ENCODE results near the gene CEP112.

The CEP112 gene

DNA sequence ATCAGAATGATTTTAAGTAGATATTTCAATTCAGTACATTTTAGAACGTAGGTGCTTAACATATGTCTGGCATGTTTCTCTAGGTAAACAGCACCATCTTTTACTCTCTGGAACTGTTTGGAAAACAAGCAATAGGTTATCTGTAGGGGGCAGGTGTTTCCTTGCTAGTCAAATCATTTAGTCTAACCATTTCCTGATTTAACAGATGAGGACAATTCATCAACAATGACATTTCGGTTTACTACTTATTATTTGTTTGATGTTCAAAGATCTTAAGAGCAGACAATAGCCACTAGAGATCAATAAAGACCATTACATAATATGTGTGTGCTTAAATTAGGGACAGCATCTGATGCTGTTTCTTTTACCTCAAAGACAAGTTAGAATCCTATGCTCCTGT is 173.1 kb downstream of the CEP112 start:
- no peak for FAIRE-seq
- DNase-seq (ENCODE audit: insufficient read length, low spot score) = no peak
- TF ChIP-seq, protein P1, sequence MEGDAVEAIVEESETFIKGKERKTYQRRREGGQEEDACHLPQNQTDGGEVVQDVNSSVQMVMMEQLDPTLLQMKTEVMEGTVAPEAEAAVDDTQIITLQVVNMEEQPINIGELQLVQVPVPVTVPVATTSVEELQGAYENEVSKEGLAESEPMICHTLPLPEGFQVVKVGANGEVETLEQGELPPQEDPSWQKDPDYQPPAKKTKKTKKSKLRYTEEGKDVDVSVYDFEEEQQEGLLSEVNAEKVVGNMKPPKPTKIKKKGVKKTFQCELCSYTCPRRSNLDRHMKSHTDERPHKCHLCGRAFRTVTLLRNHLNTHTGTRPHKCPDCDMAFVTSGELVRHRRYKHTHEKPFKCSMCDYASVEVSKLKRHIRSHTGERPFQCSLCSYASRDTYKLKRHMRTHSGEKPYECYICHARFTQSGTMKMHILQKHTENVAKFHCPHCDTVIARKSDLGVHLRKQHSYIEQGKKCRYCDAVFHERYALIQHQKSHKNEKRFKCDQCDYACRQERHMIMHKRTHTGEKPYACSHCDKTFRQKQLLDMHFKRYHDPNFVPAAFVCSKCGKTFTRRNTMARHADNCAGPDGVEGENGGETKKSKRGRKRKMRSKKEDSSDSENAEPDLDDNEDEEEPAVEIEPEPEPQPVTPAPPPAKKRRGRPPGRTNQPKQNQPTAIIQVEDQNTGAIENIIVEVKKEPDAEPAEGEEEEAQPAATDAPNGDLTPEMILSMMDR (IDR thresholded peaks at IDR 0.05; ENCODE audit: insufficient read depth, missing control alignments) = no peak

DNA sequence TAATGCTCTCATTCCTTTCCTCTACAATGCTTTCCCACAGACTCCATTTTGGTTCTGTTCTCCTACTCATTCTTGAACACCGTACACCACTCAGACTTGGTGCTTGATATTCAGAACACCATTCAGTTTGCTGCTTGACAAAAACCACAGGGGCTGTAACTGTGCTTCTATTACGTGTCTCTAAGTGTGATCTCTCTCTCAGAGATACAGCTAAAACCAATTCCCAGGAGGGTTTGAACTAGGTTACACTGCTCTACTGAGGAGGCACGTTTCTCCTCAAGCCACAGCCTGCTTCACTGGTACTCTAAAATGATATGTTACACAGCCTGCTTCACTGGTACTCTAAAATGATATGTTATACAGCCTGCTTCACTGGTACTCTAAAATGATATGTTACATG is 175.7 kb downstream of the CEP112 start:
- TF ChIP-seq, protein P1 (IDR thresholded peaks at IDR 0.05; ENCODE audit: insufficient read depth, missing control alignments) = no peak
- no peak for FAIRE-seq

DNA sequence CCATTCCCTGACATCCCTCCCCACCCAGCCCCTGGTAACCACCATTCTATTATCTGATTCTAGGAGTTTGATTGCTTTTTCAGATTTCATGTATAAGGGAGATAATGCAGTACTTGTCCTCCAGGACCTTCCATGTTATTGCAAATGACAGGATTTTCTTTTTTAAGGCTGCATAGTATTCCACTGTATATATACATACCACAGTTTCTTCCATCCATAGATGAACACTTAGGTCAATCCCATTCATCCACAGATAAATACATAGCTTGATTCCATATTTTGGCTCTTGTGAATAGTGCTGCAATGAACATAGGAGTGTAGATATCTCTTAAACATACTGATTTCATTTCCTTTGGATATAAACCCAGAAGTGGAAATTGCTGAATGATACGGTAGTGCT is 183.3 kb downstream of the CEP112 start:
- TF ChIP-seq, protein P1 (IDR thresholded peaks at IDR 0.05; ENCODE audit: insufficient read depth, missing control alignments) = no peak
- no peak for DNase-seq (ENCODE audit: insufficient read length, low spot score)
- FAIRE-seq = no peak

More for the DNA sequence above, 175.7 kb downstream of the CEP112 start:
- no peak for DNase-seq (ENCODE audit: insufficient read length, low spot score)

DNA sequence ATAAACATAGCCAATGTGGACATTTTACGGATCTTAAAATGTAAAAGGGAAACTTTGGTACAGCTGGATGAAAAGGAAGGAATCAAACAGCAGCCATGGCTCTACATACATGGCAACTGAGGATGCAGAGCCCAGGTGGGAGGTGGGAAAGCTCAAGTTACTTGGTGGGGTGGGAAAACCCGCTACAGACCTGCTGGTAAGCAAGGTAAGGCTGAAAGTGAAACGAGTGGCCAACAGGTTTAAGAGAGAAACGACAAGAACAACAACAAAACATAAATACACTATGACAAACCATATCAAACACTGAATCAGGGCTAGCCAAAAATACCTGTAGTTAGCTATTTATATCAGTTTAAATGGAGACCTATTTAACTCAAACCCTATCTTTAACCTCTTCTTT is 185.3 kb downstream of the CEP112 start:
- DNase-seq (ENCODE audit: insufficient read length, low spot score) (no peak), FAIRE-seq (no peak)
- TF ChIP-seq, protein P1 (IDR thresholded peaks at IDR 0.05; ENCODE audit: insufficient read depth, missing control alignments) = no peak

DNA sequence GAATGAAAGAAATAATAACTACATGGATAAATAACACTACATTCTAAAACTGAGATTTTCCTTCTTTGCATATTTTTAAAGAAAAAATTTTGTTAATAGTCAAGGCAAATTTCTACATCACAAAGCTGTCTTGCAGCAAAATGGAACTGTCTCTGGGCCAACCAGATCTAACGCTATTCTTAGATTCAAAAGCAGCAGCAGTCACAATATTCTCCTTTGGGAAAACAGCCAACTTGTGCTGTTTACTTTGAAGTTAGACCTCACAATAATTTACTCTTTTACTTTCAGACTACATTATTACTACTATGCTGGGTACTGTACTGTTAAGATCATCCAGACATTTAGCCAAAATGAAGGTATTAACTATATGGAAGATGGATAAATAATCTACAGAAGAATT is 189.1 kb downstream of the CEP112 start:
- TF ChIP-seq, protein P1 (IDR thresholded peaks at IDR 0.05; ENCODE audit: insufficient read depth, missing control alignments) = no peak
- DNase-seq (ENCODE audit: insufficient read length, low spot score) (no peak), FAIRE-seq (no peak)

DNA sequence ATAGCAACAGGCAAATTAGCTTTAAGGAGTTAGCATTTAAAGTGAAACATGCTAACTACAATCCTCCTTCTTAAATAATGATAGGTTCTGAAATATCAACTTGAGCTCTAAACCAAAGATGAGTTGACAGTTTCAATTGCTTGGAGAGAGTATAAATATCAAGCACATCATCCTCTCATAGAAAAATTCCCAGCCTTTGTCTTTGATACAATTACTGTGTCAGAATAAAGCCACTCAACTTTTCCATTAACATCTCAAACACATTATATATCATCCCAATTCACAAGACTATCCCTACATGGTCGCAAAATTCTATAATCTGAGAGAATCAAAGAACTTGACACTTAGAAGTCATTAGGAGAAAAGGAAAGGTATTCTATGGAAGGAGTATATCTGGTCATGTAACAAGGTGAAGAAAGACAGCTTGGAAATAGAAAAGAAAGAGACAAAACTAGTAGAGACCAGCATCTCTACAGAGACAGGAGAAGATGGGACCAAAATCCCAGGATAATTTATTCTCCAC is 189.8 kb downstream of the CEP112 start:
- TF ChIP-seq, protein P1 (IDR thresholded peaks at IDR 0.05; ENCODE audit: insufficient read depth, missing control alignments) = no peak
- DNase-seq (ENCODE audit: insufficient read length, low spot score) (no peak), FAIRE-seq (no peak)

DNA sequence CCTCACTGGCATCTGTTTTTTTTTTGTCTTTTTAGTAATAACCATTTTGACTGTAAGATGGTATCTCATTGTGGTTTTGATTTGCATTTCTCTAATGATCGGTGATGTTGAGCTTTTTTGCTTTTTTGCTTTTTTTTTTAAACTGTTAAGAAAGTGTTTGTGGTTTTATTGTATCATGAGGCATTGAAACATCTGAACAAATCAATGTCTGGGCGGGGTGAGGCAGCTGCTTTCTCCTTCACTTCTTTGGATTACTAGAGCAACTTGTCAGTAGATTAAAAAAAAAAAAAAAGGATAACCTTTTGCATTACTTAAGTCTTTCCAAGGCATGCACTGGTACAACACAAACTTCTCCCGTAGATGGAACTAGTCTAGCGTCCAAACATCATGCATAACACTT is 191.7 kb downstream of the CEP112 start:
- FAIRE-seq = no peak
- DNase-seq (ENCODE audit: insufficient read length, low spot score) = no peak
- TF ChIP-seq, protein P1 (IDR thresholded peaks at IDR 0.05; ENCODE audit: insufficient read depth, missing control alignments) = no peak
